Stimulated activated CD8-positive, alpha-beta memory T cell treated with anti-CD3 and anti-CD28 coated beads, Interleukin-2, amount 100 ng/mL, for 48 hours (primary cell): Measurements from ENCODE around the gene HNRNPA2B1.
"Not testable (repeated sequence)": the region's sequence is repeated elsewhere in the genome, so short reads cannot be mapped to it uniquely, and the experiment has no call there.

Experiments used
- DNase-seq, 2 donors: peaks; one replicate each; pipeline ENCODE4 v3.0.0-alpha.2; 2020; ENCODE audit warnings: low read depth in 2 of 2

Gene HNRNPA2B1

GRCh38 chr7:26185131-26185843, 15.3 kb downstream of the HNRNPA2B1 start:
- DNase-seq = no peak

- DNase-seq = not testable (repeated sequence)
Measured at GRCh38 chr7:26184281-26185101, 16.1 kb downstream of the HNRNPA2B1 start.

- no peak for DNase-seq
Measured at GRCh38 chr7:26183545-26184280, 16.8 kb downstream of the HNRNPA2B1 start.

GRCh38 chr7:26182706-26183105, 17.8 kb downstream of the HNRNPA2B1 start:
- no peak for DNase-seq

GRCh38 chr7:26182283-26182682, 18.3 kb downstream of the HNRNPA2B1 start:
- no peak for DNase-seq

GRCh38 chr7:26181474-26182227, 18.9 kb downstream of the HNRNPA2B1 start:
- DNase-seq = no peak

GRCh38 chr7:26180792-26181198, 19.8 kb downstream of the HNRNPA2B1 start:
- DNase-seq = no peak

GRCh38 chr7:26179826-26180497, 20.6 kb downstream of the HNRNPA2B1 start:
- DNase-seq = no peak

- DNase-seq = no peak
Measured at GRCh38 chr7:26179422-26179821, 21.1 kb downstream of the HNRNPA2B1 start.

- DNase-seq = no peak
Measured at GRCh38 chr7:26178272-26178960, 22.1 kb downstream of the HNRNPA2B1 start.

GRCh38 chr7:26177269-26177668, 23.3 kb downstream of the HNRNPA2B1 start:
- not testable (repeated sequence) for DNase-seq

GRCh38 chr7:26176696-26177095, 23.9 kb downstream of the HNRNPA2B1 start:
- not testable (repeated sequence) for DNase-seq

GRCh38 chr7:26175903-26176302, 24.6 kb downstream of the HNRNPA2B1 start:
- not testable (repeated sequence) for DNase-seq

GRCh38 chr7:26172048-26172447, 28.5 kb downstream of the HNRNPA2B1 start:
- DNase-seq = no peak

- no peak for DNase-seq
Measured at GRCh38 chr7:26171601-26172000, 28.9 kb downstream of the HNRNPA2B1 start.

GRCh38 chr7:26170663-26171062, 29.9 kb downstream of the HNRNPA2B1 start:
- no peak for DNase-seq

- DNase-seq = no peak
Measured at GRCh38 chr7:26169271-26169670, 31.3 kb downstream of the HNRNPA2B1 start.

GRCh38 chr7:26168458-26169023, 32.0 kb downstream of the HNRNPA2B1 start:
- DNase-seq = no peak

GRCh38 chr7:26167303-26167934, 33.1 kb downstream of the HNRNPA2B1 start:
- no peak for DNase-seq
